Progenitor cell of endocrine pancreas (in vitro differentiated cells): Measurements from ENCODE around the gene CNOT6L. TPM values are rescaled to one million over a fixed set of nuclear protein-coding genes. Genes with fewer than 3 reads are reported as not detected.
A peak's percentile ranks its signal among the peaks of the same experiment; 100 is the strongest.

ENCODE experiments used
- DNase-seq: peaks from one replicate; pipeline ENCODE4 v3.0.0; 2021; ENCODE audit warnings: low spot score; ENCODE audit not compliant: unreplicated experiment
- H3K27ac Mint-ChIP-seq: 2 replicates; pipeline ENCODE4 v1.8.0; 2021; ENCODE audit warnings: mild to moderate bottlenecking, moderate library complexity, mixed read lengths
- H3K27me3 Mint-ChIP-seq: 2 replicates; pipeline ENCODE4 v1.8.0; 2021; ENCODE audit warnings: mixed read lengths
- H3K36me3 Mint-ChIP-seq: 2 replicates; pipeline ENCODE4 v1.8.0; 2022; ENCODE audit warnings: mixed read lengths; ENCODE audit not compliant: insufficient read depth
- H3K4me1 Mint-ChIP-seq: 2 replicates; pipeline ENCODE4 v1.8.0; 2021; ENCODE audit warnings: low read depth, mixed read lengths
- H3K4me3 Mint-ChIP-seq: 2 replicates; pipeline ENCODE4 v1.8.0; 2021; ENCODE audit warnings: low read depth, mild to moderate bottlenecking, moderate library complexity, mixed read lengths
- H3K9me3 Mint-ChIP-seq: 2 replicates; pipeline ENCODE4 v1.8.0; 2021; ENCODE audit warnings: low read depth, mixed read lengths
- CTCF ChIP-seq: fragments of 200-600 bp; sonication (generic); IDR thresholded peaks from one replicate; pipeline ENCODE4 v1.5.0; 2021; ENCODE audit warnings: antibody characterized with exemption, mild to moderate bottlenecking; ENCODE audit not compliant: unreplicated experiment
- total RNA-seq: library from RNA; stranded (reverse); gene quantifications from 2 replicates; pipeline ENCODE4 v1.2.1, GENCODE V29; 2021

CNOT6L gene
- total RNA-seq, 1 donor from 2014 or later = 39.7 TPM

DNA sequence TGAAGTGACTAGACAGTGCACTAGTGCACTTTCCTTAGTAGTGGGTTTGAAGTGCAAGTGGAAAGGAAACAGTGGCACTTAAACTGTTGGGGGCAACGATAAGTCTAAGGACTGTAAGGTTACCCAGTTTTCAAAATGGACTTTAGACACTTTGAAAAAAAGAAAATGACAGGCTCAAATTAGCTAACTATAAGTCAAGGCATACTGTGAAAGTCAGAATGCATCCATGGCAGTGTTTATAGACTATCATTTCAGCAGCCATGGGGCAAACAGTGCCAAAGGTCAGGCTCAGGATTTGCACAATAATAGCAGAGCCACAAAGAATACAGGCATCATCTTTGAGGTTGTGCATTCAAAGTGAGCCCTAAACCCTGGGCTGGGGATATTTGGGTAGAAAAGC, 109.1 kb downstream of the CNOT6L start:
- H3K4me1 Mint-ChIP-seq = peaks cover 3% of the 10 kb centered on the region
- no peaks in the 10 kb centered on the region for H3K9me3 Mint-ChIP-seq
- H3K27ac Mint-ChIP-seq = no peak overlapping the region
- peaks cover 4% of the 10 kb centered on the region for H3K36me3 Mint-ChIP-seq
- H3K4me3 Mint-ChIP-seq = no peak overlapping the region
- TF ChIP-seq CTCF = no peak
- no peaks in the 10 kb centered on the region for H3K27me3 Mint-ChIP-seq
- no peak for DNase-seq

GRCh38 chr4:77706717-77707116, 112.5 kb downstream of the CNOT6L start:
- no peak for DNase-seq
- H3K4me3 Mint-ChIP-seq = no peak overlapping the region
- H3K27ac Mint-ChIP-seq = no peak overlapping the region
- no peak for TF ChIP-seq CTCF
- no peaks in the 10 kb centered on the region for H3K4me1 Mint-ChIP-seq
- no peaks in the 10 kb centered on the region for H3K36me3 Mint-ChIP-seq
- no peaks in the 10 kb centered on the region for H3K9me3 Mint-ChIP-seq
- no peaks in the 10 kb centered on the region for H3K27me3 Mint-ChIP-seq

DNA sequence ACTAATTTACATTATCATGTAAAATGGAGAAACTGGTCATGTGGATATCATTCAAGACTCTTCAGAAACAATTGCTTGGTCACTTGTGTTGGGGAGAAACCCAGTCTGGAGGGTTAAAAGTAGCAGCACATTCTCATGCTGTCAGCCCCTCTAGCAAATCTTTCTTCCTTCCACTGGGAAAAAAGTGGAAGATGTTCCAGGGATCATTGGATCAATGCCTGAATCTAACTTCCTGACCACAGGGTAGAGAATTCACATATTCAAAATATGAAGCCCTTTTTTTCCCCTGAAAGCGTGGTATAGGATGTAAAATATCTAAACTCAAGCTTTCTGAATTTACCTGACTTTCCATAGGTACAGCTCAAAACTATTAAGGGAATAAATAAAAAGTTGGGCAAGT, 115.5 kb downstream of the CNOT6L start:
- Mint-ChIP-seq H3K27ac (no peak overlapping the region), H3K4me3 (no peak overlapping the region), H3K36me3 (no peaks in the 10 kb centered on the region), H3K4me1 (peaks cover 10% of the 10 kb centered on the region), H3K9me3 (no peaks in the 10 kb centered on the region), H3K27me3 (no peaks in the 10 kb centered on the region)
- no peak for DNase-seq
- TF ChIP-seq CTCF = no peak

DNA sequence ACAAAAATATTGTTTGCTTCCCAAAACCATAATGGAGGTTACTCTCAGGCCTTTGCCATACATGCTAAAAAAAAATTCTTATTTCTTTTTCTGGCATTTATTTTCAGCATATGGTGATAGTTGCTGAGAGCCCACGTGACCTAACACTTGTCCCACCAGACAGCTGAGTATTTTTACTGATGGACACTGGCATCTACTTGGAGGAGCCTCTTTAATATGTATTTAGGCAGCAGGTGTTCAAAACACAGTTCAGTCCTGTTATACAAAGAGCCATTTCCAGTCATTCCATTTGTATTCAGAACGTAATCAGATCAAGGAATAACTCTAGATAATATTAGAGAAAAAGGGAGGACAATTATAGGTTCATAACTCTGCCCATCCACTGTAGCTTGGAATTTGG, 118.0 kb downstream of the CNOT6L start:
- Mint-ChIP-seq H3K9me3 (no peaks in the 10 kb centered on the region), H3K36me3 (no peaks in the 10 kb centered on the region), H3K27ac (no peak overlapping the region), H3K27me3 (no peaks in the 10 kb centered on the region), H3K4me1 (peaks cover 21% of the 10 kb centered on the region), H3K4me3 (no peak overlapping the region)
- DNase-seq = no peak
- TF ChIP-seq CTCF = no peak

- peak; percentile 38 for TF ChIP-seq CTCF
- Mint-ChIP-seq H3K4me3 (no peak overlapping the region), H3K9me3 (no peaks in the 10 kb centered on the region), H3K27ac (peak overlapping the region; percentile 87), H3K36me3 (no peaks in the 10 kb centered on the region), H3K4me1 (peaks cover 21% of the 10 kb centered on the region), H3K27me3 (no peaks in the 10 kb centered on the region)
- DNase-seq = no peak
Observed at GRCh38 chr4:77699731-77700210, 119.4 kb downstream of the CNOT6L start.
